B cell (primary cell): ENCODE results near the gene TANC1. TPM values are rescaled to one million over a fixed set of nuclear protein-coding genes. Genes with fewer than 3 reads are reported as not detected.

ENCODE experiments used
- ATAC-seq: fragments of 200-7000 bp; cut with Tn5 transposase; one replicate; pipeline ENCODE4 v1.10.0; 2021; ENCODE audit warnings: low read depth, mild to moderate bottlenecking, moderate number of reproducible peaks, moderate library complexity
- CTCF ChIA-PET: fragments of 350-600 bp; sonication (Branson Sonifier 250); formaldehyde crosslinking; loops from one replicate; lab custom pipeline; 2021; ENCODE audit warnings: antibody characterized with exemption, inconsistent platforms; lab: Charles Lee
- POLR2A ChIA-PET: fragments of 350-600 bp; sonication (Branson Sonifier 250); formaldehyde crosslinking; loops from one replicate; lab custom pipeline; 2021; ENCODE audit warnings: antibody characterized with exemption; lab: Charles Lee
- DNase-seq: peaks from one replicate; pipeline ENCODE4 v3.0.0; 2013
- H2AFZ ChIP-seq: 2 replicates; pipeline ENCODE4 v1.6.1; 2012; ENCODE audit warnings: mild to moderate bottlenecking, low read depth, low read length; ENCODE audit not compliant: insufficient read depth, poor library complexity, severe bottlenecking
- H3K27ac ChIP-seq, 2 donors: 1 replicate in 1 of 2; 2 replicates in 1 of 2; pipeline ENCODE4 v1.5.1; 2012 to 2013; ENCODE audit warnings: low read length in 2 of 2, mild to moderate bottlenecking in 2 of 2, moderate library complexity in 1 of 2
- H3K27me3 ChIP-seq, 4 experiments: fragments of 200-600 bp in 1 of 4; sonication (generic) in 1 of 4; replicated peaks in 1 of 4; 1 replicate in 2 of 4; 2 replicates in 2 of 4; pipeline versions ENCODE4 v1.6.1 to v1.7.0; 2013 to 2016; ENCODE audit warnings: low read length in 3 of 4, mild to moderate bottlenecking in 2 of 4, mixed read lengths in 1 of 4, moderate library complexity in 1 of 4; ENCODE audit not compliant: insufficient read depth in 4 of 4, control insufficient read depth in 3 of 4; ENCODE audit errors: control extremely low read depth in 1 of 4
- H3K36me3 ChIP-seq, 2 experiments: replicated peaks in 1 of 2; 1 replicate in 1 of 2; 2 replicates in 1 of 2; pipeline versions ENCODE4 v1.6.1 to v1.7.1; 2013; ENCODE audit warnings: low read length in 1 of 2; ENCODE audit not compliant: insufficient read depth in 2 of 2, control insufficient read depth in 1 of 2; ENCODE audit errors: control extremely low read depth in 1 of 2, extremely low read depth in 1 of 2
- H3K4me1 ChIP-seq, 2 donors: fragments of 200-600 bp in 1 of 2; sonication (generic) in 1 of 2; 1 replicate in 1 of 2; 2 replicates in 1 of 2; pipeline versions ENCODE4 v1.5.1 to v1.6.1; 2013 to 2017; ENCODE audit warnings: low read length in 2 of 2; ENCODE audit not compliant: control insufficient read depth in 2 of 2, insufficient read depth in 2 of 2
- H3K4me2 ChIP-seq: replicated peaks from 2 replicates; pipeline ENCODE3; 2012; ENCODE audit warnings: mild to moderate bottlenecking, low read depth, low read length; ENCODE audit not compliant: poor library complexity, severe bottlenecking
- H3K4me3 ChIP-seq, 5 experiments: fragments of 200-600 bp in 1 of 5; sonication (generic) in 1 of 5; 1 replicate in 3 of 5; 2 replicates in 2 of 5; pipeline versions ENCODE4 v1.5.1 to v1.7.0; 2011 to 2016; ENCODE audit warnings: low read length in 4 of 5, mild to moderate bottlenecking in 4 of 5, low read depth in 2 of 5, control low read depth in 1 of 5, moderate library complexity in 1 of 5; ENCODE audit not compliant: insufficient read depth in 1 of 5; ENCODE audit errors: control extremely low read depth in 1 of 5, extremely low read depth in 1 of 5
- H3K79me2 ChIP-seq: fragments of 200-600 bp; sonication (generic); one replicate; pipeline ENCODE4 v1.6.0; 2016; ENCODE audit warnings: low read length; ENCODE audit not compliant: control insufficient read depth, insufficient read depth
- H3K9ac ChIP-seq: fragments of 200-600 bp; sonication (generic); 2 replicates; pipeline ENCODE4 v1.6.1; 2017; ENCODE audit warnings: mild to moderate bottlenecking, low read length, moderate library complexity
- H3K9me3 ChIP-seq, 3 donors: one replicate each; pipeline versions ENCODE4 v1.6.1 to v1.7.1; 2013; ENCODE audit warnings: low read length in 2 of 3; ENCODE audit not compliant: control insufficient read depth in 2 of 3, insufficient read depth in 1 of 3; ENCODE audit errors: control extremely low read depth in 1 of 3
- H4K20me1 ChIP-seq: 2 replicates; pipeline ENCODE4 v1.6.0; 2012; ENCODE audit warnings: mild to moderate bottlenecking, low read length; ENCODE audit not compliant: insufficient read depth, control insufficient read depth, poor library complexity, severe bottlenecking
- H3K27ac Mint-ChIP-seq: one replicate; pipeline ENCODE4 v1.8.0; 2021; ENCODE audit warnings: mixed read lengths
- H3K27me3 Mint-ChIP-seq: one replicate; pipeline ENCODE4 v1.8.0; 2021; ENCODE audit warnings: mixed read lengths
- H3K4me1 Mint-ChIP-seq: one replicate; pipeline ENCODE4 v1.8.0; 2021; ENCODE audit warnings: mixed read lengths
- H3K4me3 Mint-ChIP-seq: one replicate; pipeline ENCODE4 v1.8.0; 2021; ENCODE audit warnings: mixed read lengths
- H3K9me3 Mint-ChIP-seq: one replicate; pipeline ENCODE4 v1.8.0; 2022; ENCODE audit warnings: mixed read lengths; ENCODE audit not compliant: insufficient read depth
- EZH2 ChIP-seq: IDR thresholded peaks from 2 replicates; pipeline ENCODE4 v1.6.1; 2012; ENCODE audit warnings: borderline replicate concordance, low read depth, mild to moderate bottlenecking, moderate library complexity, low read length; ENCODE audit not compliant: insufficient read depth, poor library complexity, severe bottlenecking
- WGBS: methylation state at CpG from one replicate; pipeline ENCODE4 v1.1.5; 2013; ENCODE audit warnings: missing lambda C conversion rate; ENCODE audit not compliant: insufficient coverage; 5-methylcytosine and 5-hydroxymethylcytosine counted together
- intact Hi-C: fragments of 100-400 bp; cut with micrococcal nuclease; formaldehyde crosslinking; loops from one replicate; pipeline ENCODE4 v1.10.0; 2022
- polyA plus RNA-seq: library from polyadenylated mRNA; depleted of rRNA; stranded (reverse); fragments of >200 nt; gene quantifications from 2 replicates; pipeline ENCODE4 v1.2.3, GENCODE V29; 2012
- total RNA-seq, 2 donors: library from RNA; stranded (reverse); fragments of 120-200 nt in 1 of 2; gene quantifications; 1 replicate in 1 of 2; 2 replicates in 1 of 2; pipeline versions ENCODE4 v1.2.3 to v1.2.4, GENCODE V29; 2013 to 2022
- TF ChIP-seq, protein P1 (sequence below): fragments of 200-600 bp; IDR thresholded peaks from one replicate; pipeline ENCODE4 v1.8.0; 2022; ENCODE audit warnings: antibody characterized with exemption, mild to moderate bottlenecking

Gene TANC1
- total and polyA plus RNA-seq, 2 donors (not counting 1 experiment from before 2014, with no cell fraction given), result 0.13 TPM; not detected in 1

DNA sequence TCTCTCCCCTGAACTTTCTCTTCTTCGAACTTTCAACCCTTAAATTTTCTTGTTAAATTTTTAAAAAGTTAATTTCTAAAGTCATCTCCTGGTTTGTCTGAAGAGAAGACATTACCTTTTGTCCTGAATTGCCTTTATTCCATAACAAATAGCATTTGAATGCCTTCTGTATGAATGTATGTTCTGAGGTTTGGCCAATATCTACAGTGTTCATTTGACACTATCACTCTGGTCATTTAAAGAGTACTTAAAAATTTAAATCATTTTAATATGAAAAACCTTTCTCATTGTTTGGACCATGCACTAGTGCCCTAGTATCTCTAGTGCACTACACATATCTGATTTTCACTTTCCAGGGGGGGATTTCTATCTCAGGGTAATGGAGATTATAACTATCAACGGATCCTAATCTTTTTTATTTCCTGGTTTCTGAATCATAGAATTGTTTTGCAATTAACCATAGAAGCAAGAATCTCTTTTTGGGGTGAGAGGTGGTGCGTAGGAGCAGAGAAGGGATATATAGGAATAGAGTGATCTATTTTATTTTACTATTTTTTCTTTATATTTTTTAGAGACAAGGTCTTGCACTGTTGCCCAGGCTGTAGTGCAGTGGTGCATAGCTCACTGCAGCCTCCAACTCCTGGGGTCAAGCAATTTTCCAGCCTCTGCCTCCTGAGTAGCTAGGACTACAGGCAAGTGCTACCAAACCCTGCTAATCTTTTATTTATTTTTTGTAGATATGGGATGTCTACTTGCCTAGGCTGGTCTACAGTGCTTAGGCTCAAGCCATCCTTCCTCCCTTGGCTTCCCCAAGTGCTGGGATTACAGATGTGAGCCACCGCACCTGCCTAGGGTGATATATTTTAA lies 25.5 kb downstream of the TANC1 start:
- H3K27me3 Mint-ChIP-seq, result peaks cover 8% of the 10 kb centered on the region
- Histone ChIP-seq H3K27me3 (no peaks in the 10 kb centered on the region), H4K20me1 (no peaks in the 10 kb centered on the region), H3K4me3 (no peak overlapping the region), H3K36me3 (no peaks in the 10 kb centered on the region), H2AFZ (no peak overlapping the region), H3K27ac (no peak overlapping the region), H3K4me1 (no peaks in the 10 kb centered on the region), H3K79me2 (no peaks in the 10 kb centered on the region), H3K4me2 (no peak overlapping the region), H3K9me3 (no peaks in the 10 kb centered on the region), H3K9ac (no peak overlapping the region)
- no peak overlapping the region for H3K27ac Mint-ChIP-seq
- H3K9me3 Mint-ChIP-seq, result no peaks in the 10 kb centered on the region
- peaks cover 3% of the 10 kb centered on the region for H3K4me1 Mint-ChIP-seq
- no peak for TF ChIP-seq EZH2
- TF ChIP-seq, protein P1, sequence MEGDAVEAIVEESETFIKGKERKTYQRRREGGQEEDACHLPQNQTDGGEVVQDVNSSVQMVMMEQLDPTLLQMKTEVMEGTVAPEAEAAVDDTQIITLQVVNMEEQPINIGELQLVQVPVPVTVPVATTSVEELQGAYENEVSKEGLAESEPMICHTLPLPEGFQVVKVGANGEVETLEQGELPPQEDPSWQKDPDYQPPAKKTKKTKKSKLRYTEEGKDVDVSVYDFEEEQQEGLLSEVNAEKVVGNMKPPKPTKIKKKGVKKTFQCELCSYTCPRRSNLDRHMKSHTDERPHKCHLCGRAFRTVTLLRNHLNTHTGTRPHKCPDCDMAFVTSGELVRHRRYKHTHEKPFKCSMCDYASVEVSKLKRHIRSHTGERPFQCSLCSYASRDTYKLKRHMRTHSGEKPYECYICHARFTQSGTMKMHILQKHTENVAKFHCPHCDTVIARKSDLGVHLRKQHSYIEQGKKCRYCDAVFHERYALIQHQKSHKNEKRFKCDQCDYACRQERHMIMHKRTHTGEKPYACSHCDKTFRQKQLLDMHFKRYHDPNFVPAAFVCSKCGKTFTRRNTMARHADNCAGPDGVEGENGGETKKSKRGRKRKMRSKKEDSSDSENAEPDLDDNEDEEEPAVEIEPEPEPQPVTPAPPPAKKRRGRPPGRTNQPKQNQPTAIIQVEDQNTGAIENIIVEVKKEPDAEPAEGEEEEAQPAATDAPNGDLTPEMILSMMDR, result no peak
- POLR2A ChIA-PET, result no interaction called here
- DNase-seq (no peak), ATAC-seq (no peak)
- WGBS, result no CpG with 5 or more reads among the region's 4 CpGs
- intact Hi-C loops, result no loop called here
- H3K4me3 Mint-ChIP-seq, result no peak overlapping the region
- CTCF ChIA-PET, result no interaction called here

DNA sequence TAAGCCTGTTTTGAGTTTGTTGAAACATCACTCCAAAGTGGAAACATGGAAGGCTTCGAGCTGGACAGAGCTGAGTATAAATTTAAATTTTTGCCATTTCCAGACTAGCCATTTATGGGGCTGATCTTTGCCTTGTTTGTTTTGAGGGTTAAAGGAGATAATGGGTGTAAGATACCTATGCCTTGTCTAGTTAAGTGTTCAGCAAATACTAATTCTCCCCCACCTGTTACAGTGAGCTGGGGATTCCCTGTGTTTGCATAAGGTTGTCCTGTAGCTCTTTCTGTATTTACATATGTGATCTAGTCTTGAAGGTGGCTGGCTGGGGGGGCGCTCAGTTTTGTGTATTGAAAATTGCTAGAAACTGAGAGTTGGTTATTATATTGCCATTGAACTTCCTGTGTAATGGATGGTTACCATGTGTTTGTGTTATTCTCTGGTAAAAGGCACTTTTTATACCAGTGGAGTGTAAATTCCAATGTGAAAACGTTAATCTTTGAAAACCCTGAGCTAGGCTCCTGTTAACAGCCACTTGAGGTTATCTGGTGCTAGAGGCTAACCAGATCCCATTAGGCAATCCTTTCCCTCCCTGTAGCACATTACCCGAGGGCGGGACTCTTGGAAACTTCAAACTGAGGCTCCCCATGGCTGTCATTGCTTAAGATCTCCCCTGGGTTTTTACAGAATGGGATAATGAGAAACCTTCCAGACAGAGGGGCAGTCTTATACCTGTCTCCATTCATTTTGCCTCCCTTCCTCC lies 26.7 kb downstream of the TANC1 start:
- Mint-ChIP-seq H3K4me3 (no peak overlapping the region), H3K27ac (no peak overlapping the region), H3K27me3 (peaks cover 8% of the 10 kb centered on the region), H3K4me1 (peaks cover 3% of the 10 kb centered on the region), H3K9me3 (no peaks in the 10 kb centered on the region)
- ChIA-PET POLR2A (no interaction called here), CTCF (no interaction called here)
- H4K20me1 ChIP-seq, result no peaks in the 10 kb centered on the region
- no peak overlapping the region for H3K9ac ChIP-seq
- H3K4me3 ChIP-seq, result no peak overlapping the region
- ATAC-seq, result no peak
- DNase-seq, result no peak
- H3K36me3 ChIP-seq, result no peaks in the 10 kb centered on the region
- H3K9me3 ChIP-seq, result no peaks in the 10 kb centered on the region
- intact Hi-C loops, result no loop called here
- no peaks in the 10 kb centered on the region for H3K79me2 ChIP-seq
- no peaks in the 10 kb centered on the region for H3K4me1 ChIP-seq
- TF ChIP-seq, protein P1, result no peak
- no peak for TF ChIP-seq EZH2
- H3K27me3 ChIP-seq, result no peaks in the 10 kb centered on the region
- no peak overlapping the region for H3K27ac ChIP-seq
- no peak overlapping the region for H2AFZ ChIP-seq
- 97% methylated on average over 3 of the region's 5 CpGs for WGBS
- no peak overlapping the region for H3K4me2 ChIP-seq
